GM12878 (cell line): ENCODE measurements around the gene XKRX.

Experiments
- RAD21 ChIP-seq: IDR thresholded peaks from 2 replicates; pipeline ENCODE4 v1.6.1; 2011; ENCODE audit warnings: mild to moderate bottlenecking, low read depth, low read length, moderate library complexity; ENCODE audit not compliant: insufficient read depth
- RBBP5 ChIP-seq: fragments of 200-600 bp; sonication (generic); conservative IDR thresholded peaks from 2 replicates; pipeline ENCODE4 v1.6.1; 2016
- ZNF384 ChIP-seq: IDR thresholded peaks from 2 replicates; pipeline ENCODE4 v1.6.1; 2012; ENCODE audit warnings: low read depth, mild to moderate bottlenecking, low read length, improper control_type of control experiment, borderline replicate concordance

GRCh38 chrX:100944601-100945000 lies 15.9 kb upstream of the XKRX start:
- no peak for TF ChIP-seq RBBP5
- no peak for TF ChIP-seq ZNF384
- TF ChIP-seq RAD21 = no peak
